NB4 (cell line): ENCODE results near the gene PDLIM7.
A peak's percentile ranks its signal among the peaks of the same experiment; 100 is the strongest.

Experiments used
- DNase-seq: peaks from one replicate; pipeline ENCODE4 v3.0.0; 2010; ENCODE audit warnings: low read depth
- H3K4me3 ChIP-seq: one replicate; pipeline ENCODE4 v1.5.1; 2011; ENCODE audit warnings: mild to moderate bottlenecking, low read depth, low read length, moderate library complexity
- MYC ChIP-seq: IDR thresholded peaks from 2 replicates; pipeline ENCODE4 v1.6.1; 2011; ENCODE audit warnings: low read depth, low read length
- POLR2A ChIP-seq: IDR thresholded peaks from 2 replicates; pipeline ENCODE4 v1.6.1; 2011; ENCODE audit warnings: mild to moderate bottlenecking; ENCODE audit not compliant: insufficient read length; ENCODE audit errors: extremely low read depth
- TF ChIP-seq, protein P1 (sequence below): IDR thresholded peaks from 2 replicates; pipeline ENCODE4 v1.6.1; 2011; ENCODE audit warnings: low read depth, low read length
- TF ChIP-seq, protein P2 (sequence below): IDR thresholded peaks from one replicate; pipeline ENCODE4 v1.5.1; 2012; ENCODE audit warnings: low read depth, low read length

Gene PDLIM7

GRCh38 chr5:177520916-177521513 is 23.6 kb upstream of the PDLIM7 start:
- TF ChIP-seq MYC (no peak), POLR2A (no peak)
- TF ChIP-seq, protein P1, sequence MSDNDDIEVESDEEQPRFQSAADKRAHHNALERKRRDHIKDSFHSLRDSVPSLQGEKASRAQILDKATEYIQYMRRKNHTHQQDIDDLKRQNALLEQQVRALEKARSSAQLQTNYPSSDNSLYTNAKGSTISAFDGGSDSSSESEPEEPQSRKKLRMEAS: no peak
- TF ChIP-seq, protein P2, sequence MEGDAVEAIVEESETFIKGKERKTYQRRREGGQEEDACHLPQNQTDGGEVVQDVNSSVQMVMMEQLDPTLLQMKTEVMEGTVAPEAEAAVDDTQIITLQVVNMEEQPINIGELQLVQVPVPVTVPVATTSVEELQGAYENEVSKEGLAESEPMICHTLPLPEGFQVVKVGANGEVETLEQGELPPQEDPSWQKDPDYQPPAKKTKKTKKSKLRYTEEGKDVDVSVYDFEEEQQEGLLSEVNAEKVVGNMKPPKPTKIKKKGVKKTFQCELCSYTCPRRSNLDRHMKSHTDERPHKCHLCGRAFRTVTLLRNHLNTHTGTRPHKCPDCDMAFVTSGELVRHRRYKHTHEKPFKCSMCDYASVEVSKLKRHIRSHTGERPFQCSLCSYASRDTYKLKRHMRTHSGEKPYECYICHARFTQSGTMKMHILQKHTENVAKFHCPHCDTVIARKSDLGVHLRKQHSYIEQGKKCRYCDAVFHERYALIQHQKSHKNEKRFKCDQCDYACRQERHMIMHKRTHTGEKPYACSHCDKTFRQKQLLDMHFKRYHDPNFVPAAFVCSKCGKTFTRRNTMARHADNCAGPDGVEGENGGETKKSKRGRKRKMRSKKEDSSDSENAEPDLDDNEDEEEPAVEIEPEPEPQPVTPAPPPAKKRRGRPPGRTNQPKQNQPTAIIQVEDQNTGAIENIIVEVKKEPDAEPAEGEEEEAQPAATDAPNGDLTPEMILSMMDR: no peak
- H3K4me3 ChIP-seq: no peak overlapping the region
- no peak for DNase-seq

DNA sequence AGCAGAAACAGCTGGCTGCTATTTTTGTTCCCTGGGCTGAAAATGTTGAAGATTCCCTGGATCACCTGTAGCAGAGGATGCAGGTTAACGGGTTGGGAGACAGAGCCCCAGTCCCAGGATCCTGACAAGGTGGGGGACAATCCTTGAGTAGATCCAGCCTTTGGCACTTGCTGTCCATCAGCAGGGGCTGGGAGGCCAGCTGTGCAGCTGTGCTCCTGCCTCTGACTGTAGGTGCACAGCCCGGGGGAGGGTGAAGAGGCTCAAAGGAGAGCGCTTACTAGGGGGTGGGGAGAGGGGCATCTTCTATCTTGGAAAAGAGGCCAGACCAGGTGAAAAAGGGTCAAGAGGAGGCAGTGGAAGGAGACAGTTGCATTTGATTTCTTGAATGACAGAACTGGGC is 22.9 kb upstream of the PDLIM7 start:
- no peak overlapping the region for H3K4me3 ChIP-seq
- TF ChIP-seq, protein P1: no peak
- TF ChIP-seq POLR2A (no peak), MYC (no peak)
- TF ChIP-seq, protein P2: no peak
- DNase-seq: no peak

GRCh38 chr5:177519463-177520235 is 22.2 kb upstream of the PDLIM7 start:
- no peak for TF ChIP-seq MYC
- TF ChIP-seq, protein P2: no peak
- TF ChIP-seq, protein P1: no peak
- no peak for TF ChIP-seq POLR2A
- DNase-seq: no peak

GRCh38 chr5:177516601-177517568 is 19.5 kb upstream of the PDLIM7 start, which contains the start of gene DDX41:
Gene DDX41 (minus strand): TSS chr5:177516961. CDS start chr5:177516945, 16 bp downstream.
- TF ChIP-seq, protein P1: peak; percentile 69
- TF ChIP-seq MYC (peak; percentile 88), POLR2A (peak; percentile 79)
- TF ChIP-seq, protein P2: no peak
- peak; percentile 98 for DNase-seq
- H3K4me3 ChIP-seq: peak within 1 kb of the TSS; percentile 75

More at GRCh38 chr5:177519463-177520235, 22.2 kb upstream of the PDLIM7 start:
- peak overlapping the region; percentile 35 for H3K4me3 ChIP-seq

GRCh38 chr5:177515580-177515979 is 18.2 kb upstream of the PDLIM7 start:
- TF ChIP-seq MYC (no peak), POLR2A (no peak)
- TF ChIP-seq, protein P1: no peak
- TF ChIP-seq, protein P2: no peak
- no peak for DNase-seq
- H3K4me3 ChIP-seq: peak overlapping the region; percentile 75
